WTC11 (cell line): Measurements from ENCODE around the gene PALM3. TPM values are rescaled to one million over a fixed set of nuclear protein-coding genes. Genes with fewer than 3 reads are reported as not detected.

Experiments
- ATAC-seq: fragments of 200-7000 bp; cut with Tn5 transposase; 2 replicates; pipeline ENCODE4 v1.10.0; 2021; ENCODE audit warnings: mild to moderate bottlenecking, moderate library complexity
- CTCF ChIA-PET: fragments of 300-600 bp; sonication (Branson Sonifier 250); formaldehyde crosslinking; loops from one replicate; lab custom pipeline; 2021; ENCODE audit warnings: antibody characterized with exemption; lab: Charles Lee
- POLR2A ChIA-PET: fragments of 350-600 bp; sonication (Branson Sonifier 250); formaldehyde crosslinking; loops from one replicate; lab custom pipeline; 2021; ENCODE audit warnings: antibody characterized with exemption; lab: Charles Lee
- DNase-seq: peaks from one replicate; pipeline ENCODE4 v3.0.0; 2021; ENCODE audit warnings: low spot score
- H3K27ac Mint-ChIP-seq: 2 replicates; pipeline ENCODE4 v1.8.0; 2021; ENCODE audit warnings: mixed read lengths
- H3K27me3 Mint-ChIP-seq: 2 replicates; pipeline ENCODE4 v1.8.0; 2021; ENCODE audit warnings: low read depth, mild to moderate bottlenecking, moderate library complexity, mixed read lengths
- H3K36me3 Mint-ChIP-seq: 2 replicates; pipeline ENCODE4 v1.8.0; 2021; ENCODE audit warnings: mixed read lengths
- H3K4me1 Mint-ChIP-seq: 2 replicates; pipeline ENCODE4 v1.8.0; 2022; ENCODE audit warnings: mixed read lengths
- H3K4me3 Mint-ChIP-seq: 2 replicates; pipeline ENCODE4 v1.8.0; 2021; ENCODE audit warnings: mild to moderate bottlenecking, moderate library complexity, mixed read lengths
- H3K9me3 Mint-ChIP-seq: 2 replicates; pipeline ENCODE4 v1.8.0; 2021; ENCODE audit warnings: mixed read lengths
- CBFB ChIP-seq: sonication (generic); formaldehyde crosslinking; IDR thresholded peaks from 2 replicates; pipeline ENCODE4 v1.8.1; 2022; ENCODE audit warnings: mild to moderate bottlenecking, low read depth, missing genetic modification reagents
- CREM ChIP-seq: sonication (generic); formaldehyde crosslinking; IDR thresholded peaks from 2 replicates; pipeline ENCODE4 v1.8.1; 2022; ENCODE audit warnings: mild to moderate bottlenecking, missing genetic modification reagents, moderate library complexity
- ELF4 ChIP-seq: sonication (generic); formaldehyde crosslinking; IDR thresholded peaks from 2 replicates; pipeline ENCODE4 v1.8.1; 2022; ENCODE audit warnings: low read depth, mild to moderate bottlenecking, moderate library complexity, missing genetic modification reagents
- EMX1 ChIP-seq: fragments of 250-450 bp; sonication (Bioruptor Pico); IDR thresholded peaks from 2 replicates; pipeline ENCODE4 v1.8.0; 2021; ENCODE audit warnings: mild to moderate bottlenecking
- FOXJ3 ChIP-seq: sonication (generic); formaldehyde crosslinking; IDR thresholded peaks from 2 replicates; pipeline ENCODE4 v1.9.0; 2021; ENCODE audit warnings: missing genetic modification reagents, mild to moderate bottlenecking, borderline replicate concordance
- FOXK1 ChIP-seq: sonication (generic); formaldehyde crosslinking; IDR thresholded peaks from 2 replicates; pipeline ENCODE4 v1.8.0; 2022; ENCODE audit warnings: mild to moderate bottlenecking, moderate library complexity, missing genetic modification reagents
- GRHL2 ChIP-seq: fragments of 250-450 bp; sonication (Bioruptor Pico); IDR thresholded peaks from 2 replicates; pipeline ENCODE4 v1.8.0; 2022; ENCODE audit warnings: mild to moderate bottlenecking, moderate library complexity; ENCODE audit not compliant: insufficient replicate concordance, severe bottlenecking
- GTF2I ChIP-seq: fragments of 250-450 bp; sonication (Bioruptor Pico); conservative IDR thresholded peaks from 2 replicates; pipeline ENCODE4 v1.4.0; 2021; ENCODE audit warnings: mild to moderate bottlenecking
- JAZF1 ChIP-seq: fragments of 250-450 bp; sonication (Bioruptor Pico); IDR thresholded peaks from 2 replicates; pipeline ENCODE4 v1.9.0; 2021; ENCODE audit warnings: moderate library complexity, mild to moderate bottlenecking, inconsistent platforms
- KAT7 ChIP-seq: sonication (generic); formaldehyde crosslinking; IDR thresholded peaks from 2 replicates; pipeline ENCODE4 v1.8.1; 2023; ENCODE audit warnings: missing genetic modification reagents, mild to moderate bottlenecking, borderline replicate concordance
- MXD4 ChIP-seq: fragments of 250-450 bp; sonication (Bioruptor Pico); IDR thresholded peaks from 2 replicates; pipeline ENCODE4 v1.8.0; 2021; ENCODE audit warnings: mild to moderate bottlenecking, moderate library complexity, borderline replicate concordance
- PRRX2 ChIP-seq: fragments of 250-450 bp; sonication (Bioruptor Pico); IDR thresholded peaks from 2 replicates; pipeline ENCODE4 v1.8.0; 2021; ENCODE audit warnings: mild to moderate bottlenecking
- RORB ChIP-seq: fragments of 250-450 bp; sonication (Bioruptor Pico); IDR thresholded peaks from 2 replicates; pipeline ENCODE4 v1.9.0; 2021; ENCODE audit warnings: mild to moderate bottlenecking
- SOX15 ChIP-seq: fragments of 250-450 bp; sonication (Bioruptor Pico); IDR thresholded peaks from 2 replicates; pipeline ENCODE4 v1.9.0; 2021; ENCODE audit warnings: mild to moderate bottlenecking
- ZNF121 ChIP-seq: sonication (generic); formaldehyde crosslinking; IDR thresholded peaks from 2 replicates; pipeline ENCODE4 v1.8.0; 2023; ENCODE audit warnings: missing genetic modification reagents
- ZNF263 ChIP-seq: sonication (generic); formaldehyde crosslinking; IDR thresholded peaks from 2 replicates; pipeline ENCODE4 v1.8.1; 2022; ENCODE audit warnings: low read depth, mild to moderate bottlenecking, moderate library complexity, missing genetic modification reagents
- ZNF396 ChIP-seq: fragments of 250-450 bp; sonication (Bioruptor Pico); IDR thresholded peaks from 2 replicates; pipeline ENCODE4 v1.8.0; 2021; ENCODE audit warnings: mild to moderate bottlenecking, moderate library complexity, borderline replicate concordance
- ZNF423 ChIP-seq: fragments of 250-450 bp; sonication (Bioruptor Pico); IDR thresholded peaks from 2 replicates; pipeline ENCODE4 v2.1.2; 2022; ENCODE audit warnings: mild to moderate bottlenecking, moderate library complexity
- ZNF671 ChIP-seq: fragments of 250-450 bp; sonication (Bioruptor Pico); IDR thresholded peaks from 2 replicates; pipeline ENCODE4 v1.8.0; 2021; ENCODE audit warnings: mild to moderate bottlenecking
- total RNA-seq: library from RNA; stranded (reverse); gene quantifications from 3 replicates; pipeline ENCODE4 v1.2.3, GENCODE V29; 2021
- TF ChIP-seq, protein P1 (sequence below): sonication (generic); formaldehyde crosslinking; IDR thresholded peaks from 2 replicates; pipeline ENCODE4 v1.8.1; 2023; ENCODE audit warnings: mild to moderate bottlenecking, missing genetic modification reagents, borderline replicate concordance
- TF ChIP-seq, protein P2 (sequence below): fragments of 250-450 bp; sonication (Bioruptor Pico); IDR thresholded peaks from 2 replicates; pipeline ENCODE4 v1.9.0; 2021; ENCODE audit warnings: moderate library complexity, mild to moderate bottlenecking, inconsistent platforms, borderline replicate concordance
- TF ChIP-seq, protein P3 (sequence below): sonication (generic); formaldehyde crosslinking; IDR thresholded peaks from 2 replicates; pipeline ENCODE4 v1.8.1; 2023; ENCODE audit warnings: mild to moderate bottlenecking, missing genetic modification reagents
- TF ChIP-seq, protein P4 (sequence below): sonication (generic); formaldehyde crosslinking; conservative IDR thresholded peaks from 2 replicates; pipeline ENCODE4 v1.8.1; 2022; ENCODE audit warnings: mild to moderate bottlenecking, missing genetic modification reagents
- TF ChIP-seq, protein P5 (sequence below): sonication (generic); formaldehyde crosslinking; IDR thresholded peaks from 2 replicates; pipeline ENCODE4 v1.8.0; 2022; ENCODE audit warnings: mild to moderate bottlenecking, missing genetic modification reagents

Gene PALM3
- total RNA-seq, 1 experiment from 2014 or later = 31.1 TPM

DNA sequence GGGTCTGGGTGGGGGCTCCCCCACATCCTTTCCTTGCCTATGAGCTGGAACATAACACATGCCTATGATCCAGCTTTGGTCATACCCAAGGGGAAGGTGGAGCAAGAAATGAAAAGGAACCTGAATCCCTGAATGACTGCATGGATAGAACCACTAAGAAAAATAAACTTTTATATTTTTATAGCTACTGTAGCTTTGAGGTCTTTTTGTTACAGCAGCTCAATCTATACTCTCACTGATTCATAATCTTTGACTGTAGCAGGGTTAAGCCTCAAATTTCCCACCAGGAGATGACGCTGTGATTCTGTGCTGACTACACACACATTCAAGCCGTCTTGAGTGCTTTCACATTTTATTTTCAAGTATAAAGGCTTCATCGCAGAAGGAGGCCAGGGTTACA lies 8.8 kb downstream of the PALM3 start:
- TF ChIP-seq GRHL2 (CRISPR knock-in tag) = no peak
- no peak for TF ChIP-seq ZNF671
- TF ChIP-seq, protein P1, sequence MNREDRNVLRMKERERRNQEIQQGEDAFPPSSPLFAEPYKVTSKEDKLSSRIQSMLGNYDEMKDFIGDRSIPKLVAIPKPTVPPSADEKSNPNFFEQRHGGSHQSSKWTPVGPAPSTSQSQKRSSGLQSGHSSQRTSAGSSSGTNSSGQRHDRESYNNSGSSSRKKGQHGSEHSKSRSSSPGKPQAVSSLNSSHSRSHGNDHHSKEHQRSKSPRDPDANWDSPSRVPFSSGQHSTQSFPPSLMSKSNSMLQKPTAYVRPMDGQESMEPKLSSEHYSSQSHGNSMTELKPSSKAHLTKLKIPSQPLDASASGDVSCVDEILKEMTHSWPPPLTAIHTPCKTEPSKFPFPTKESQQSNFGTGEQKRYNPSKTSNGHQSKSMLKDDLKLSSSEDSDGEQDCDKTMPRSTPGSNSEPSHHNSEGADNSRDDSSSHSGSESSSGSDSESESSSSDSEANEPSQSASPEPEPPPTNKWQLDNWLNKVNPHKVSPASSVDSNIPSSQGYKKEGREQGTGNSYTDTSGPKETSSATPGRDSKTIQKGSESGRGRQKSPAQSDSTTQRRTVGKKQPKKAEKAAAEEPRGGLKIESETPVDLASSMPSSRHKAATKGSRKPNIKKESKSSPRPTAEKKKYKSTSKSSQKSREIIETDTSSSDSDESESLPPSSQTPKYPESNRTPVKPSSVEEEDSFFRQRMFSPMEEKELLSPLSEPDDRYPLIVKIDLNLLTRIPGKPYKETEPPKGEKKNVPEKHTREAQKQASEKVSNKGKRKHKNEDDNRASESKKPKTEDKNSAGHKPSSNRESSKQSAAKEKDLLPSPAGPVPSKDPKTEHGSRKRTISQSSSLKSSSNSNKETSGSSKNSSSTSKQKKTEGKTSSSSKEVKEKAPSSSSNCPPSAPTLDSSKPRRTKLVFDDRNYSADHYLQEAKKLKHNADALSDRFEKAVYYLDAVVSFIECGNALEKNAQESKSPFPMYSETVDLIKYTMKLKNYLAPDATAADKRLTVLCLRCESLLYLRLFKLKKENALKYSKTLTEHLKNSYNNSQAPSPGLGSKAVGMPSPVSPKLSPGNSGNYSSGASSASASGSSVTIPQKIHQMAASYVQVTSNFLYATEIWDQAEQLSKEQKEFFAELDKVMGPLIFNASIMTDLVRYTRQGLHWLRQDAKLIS = no peak
- no peak for TF ChIP-seq ZNF396
- no peak for TF ChIP-seq MXD4 (CRISPR knock-in tag)
- no peak for TF ChIP-seq GTF2I (CRISPR knock-in tag)
- TF ChIP-seq PRRX2 (CRISPR knock-in tag) = no peak
- TF ChIP-seq CBFB (CRISPR knock-in tag) = no peak
- TF ChIP-seq ZNF423 (CRISPR knock-in tag) = no peak
- TF ChIP-seq ZNF263 (CRISPR knock-in tag) = no peak
- TF ChIP-seq CREM = no peak
- no peak for TF ChIP-seq FOXJ3 (CRISPR knock-in tag)
- no peak for TF ChIP-seq EMX1 (CRISPR knock-in tag)
- no peak for TF ChIP-seq SOX15 (CRISPR knock-in tag)
- TF ChIP-seq, all 79 proteins: peak for 0
- peaks cover 3% of the 10 kb centered on the region; the same call in 1 of the 2 replicates for H3K4me1 Mint-ChIP-seq
- H3K27me3 Mint-ChIP-seq = peaks cover 12% of the 10 kb centered on the region
- no peak overlapping the region for H3K27ac Mint-ChIP-seq
- POLR2A ChIA-PET = no interaction called here
- no peak for ATAC-seq
- DNase-seq = no peak
- CTCF ChIA-PET = interaction anchor here (0.6 to 0.9 kb wide), 2 partner anchors 31 to 67 kb away, joined by 3 to 5 read pairs; no protein-coding TSS in a partner anchor
- H3K9me3 Mint-ChIP-seq = no peaks in the 10 kb centered on the region
- H3K36me3 Mint-ChIP-seq = peaks cover 10% of the 10 kb centered on the region
- H3K4me3 Mint-ChIP-seq = no peak overlapping the region

DNA sequence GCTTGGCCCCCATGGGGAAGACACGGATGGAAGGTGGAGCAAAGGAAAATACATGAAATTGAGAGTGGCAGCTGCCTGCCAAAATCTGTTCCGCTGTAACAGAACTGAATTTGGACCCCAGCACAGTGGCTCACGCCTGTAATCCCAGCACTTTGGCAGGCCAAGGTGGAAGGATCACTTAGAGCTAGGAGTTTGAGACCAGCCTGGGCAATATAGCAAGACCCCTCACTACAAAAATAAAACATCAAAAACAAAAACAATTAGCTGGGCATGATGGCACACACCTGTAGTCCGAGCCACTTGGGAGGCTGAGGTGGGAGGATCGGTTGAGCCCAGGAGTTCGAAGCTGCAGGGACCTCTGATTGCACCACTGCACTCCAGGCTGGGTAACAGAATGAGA lies 9.4 kb downstream of the PALM3 start:
- no peak overlapping the region for H3K4me3 Mint-ChIP-seq
- H3K4me1 Mint-ChIP-seq = peaks cover 3% of the 10 kb centered on the region; the same call in 1 of the 2 replicates
- POLR2A ChIA-PET = no interaction called here
- TF ChIP-seq ZNF396 (no peak), RORB (CRISPR knock-in tag) (no peak), ZNF121 (CRISPR knock-in tag) (no peak), JAZF1 (CRISPR knock-in tag) (no peak), FOXK1 (CRISPR knock-in tag) (no peak), KAT7 (CRISPR knock-in tag) (no peak), ZNF671 (no peak), ELF4 (CRISPR knock-in tag) (no peak), EMX1 (CRISPR knock-in tag) (no peak)
- TF ChIP-seq, protein P2, sequence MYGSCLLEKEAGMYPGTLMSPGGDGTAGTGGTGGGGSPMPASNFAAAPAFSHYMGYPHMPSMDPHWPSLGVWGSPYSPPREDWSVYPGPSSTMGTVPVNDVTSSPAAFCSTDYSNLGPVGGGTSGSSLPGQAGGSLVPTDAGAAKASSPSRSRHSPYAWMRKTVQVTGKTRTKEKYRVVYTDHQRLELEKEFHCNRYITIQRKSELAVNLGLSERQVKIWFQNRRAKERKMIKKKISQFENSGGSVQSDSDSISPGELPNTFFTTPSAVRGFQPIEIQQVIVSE (CRISPR knock-in tag) = no peak
- TF ChIP-seq, protein P3, sequence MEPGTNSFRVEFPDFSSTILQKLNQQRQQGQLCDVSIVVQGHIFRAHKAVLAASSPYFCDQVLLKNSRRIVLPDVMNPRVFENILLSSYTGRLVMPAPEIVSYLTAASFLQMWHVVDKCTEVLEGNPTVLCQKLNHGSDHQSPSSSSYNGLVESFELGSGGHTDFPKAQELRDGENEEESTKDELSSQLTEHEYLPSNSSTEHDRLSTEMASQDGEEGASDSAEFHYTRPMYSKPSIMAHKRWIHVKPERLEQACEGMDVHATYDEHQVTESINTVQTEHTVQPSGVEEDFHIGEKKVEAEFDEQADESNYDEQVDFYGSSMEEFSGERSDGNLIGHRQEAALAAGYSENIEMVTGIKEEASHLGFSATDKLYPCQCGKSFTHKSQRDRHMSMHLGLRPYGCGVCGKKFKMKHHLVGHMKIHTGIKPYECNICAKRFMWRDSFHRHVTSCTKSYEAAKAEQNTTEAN (CRISPR knock-in tag) = no peak
- TF ChIP-seq, protein P4, sequence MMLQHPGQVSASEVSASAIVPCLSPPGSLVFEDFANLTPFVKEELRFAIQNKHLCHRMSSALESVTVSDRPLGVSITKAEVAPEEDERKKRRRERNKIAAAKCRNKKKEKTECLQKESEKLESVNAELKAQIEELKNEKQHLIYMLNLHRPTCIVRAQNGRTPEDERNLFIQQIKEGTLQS (CRISPR knock-in tag) = no peak
- TF ChIP-seq, protein P5, sequence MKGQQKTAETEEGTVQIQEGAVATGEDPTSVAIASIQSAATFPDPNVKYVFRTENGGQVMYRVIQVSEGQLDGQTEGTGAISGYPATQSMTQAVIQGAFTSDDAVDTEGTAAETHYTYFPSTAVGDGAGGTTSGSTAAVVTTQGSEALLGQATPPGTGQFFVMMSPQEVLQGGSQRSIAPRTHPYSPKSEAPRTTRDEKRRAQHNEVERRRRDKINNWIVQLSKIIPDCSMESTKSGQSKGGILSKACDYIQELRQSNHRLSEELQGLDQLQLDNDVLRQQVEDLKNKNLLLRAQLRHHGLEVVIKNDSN (CRISPR knock-in tag) = no peak
- ATAC-seq (no peak), DNase-seq (no peak)
- H3K27ac Mint-ChIP-seq = no peak overlapping the region
- CTCF ChIA-PET = interaction anchor here (0.6 to 0.9 kb wide), 2 partner anchors 30 to 67 kb away, joined by 3 to 5 read pairs; no protein-coding TSS in a partner anchor
- peaks cover 7% of the 10 kb centered on the region; the same call in 1 of the 2 replicates for H3K27me3 Mint-ChIP-seq
- H3K36me3 Mint-ChIP-seq = peaks cover 10% of the 10 kb centered on the region
- no peaks in the 10 kb centered on the region for H3K9me3 Mint-ChIP-seq
